GM23338 (cell line): Measurements from ENCODE around the gene SERPINB8. TPM values are rescaled to one million over a fixed set of nuclear protein-coding genes. Genes with fewer than 3 reads are reported as not detected.

Source experiments
- ATAC-seq: fragments of 200-7000 bp; cut with Tn5 transposase; 3 replicates; pipeline ENCODE4 v1.9.1; 2020
- DNase-seq: peaks from one replicate; pipeline ENCODE4 v3.0.0-alpha.2; 2015; ENCODE audit warnings: low spot score
- H2AFZ ChIP-seq: fragments of 200-600 bp; sonication (generic); 2 replicates; pipeline ENCODE4 v1.8.0; 2016; ENCODE audit warnings: antibody characterized with exemption, mild to moderate bottlenecking, moderate library complexity
- H3F3A ChIP-seq: fragments of 200-600 bp; sonication (generic); replicated peaks from 2 replicates; pipeline ENCODE4 v1.8.0; 2017; ENCODE audit warnings: antibody characterized with exemption, mixed run types, low read depth
- H3K27ac ChIP-seq: fragments of 200-600 bp; sonication (generic); 2 replicates; pipeline ENCODE4 v1.6.1; 2016; ENCODE audit warnings: low read depth
- H3K27me3 ChIP-seq: fragments of 200-600 bp; sonication (generic); 2 replicates; pipeline ENCODE4 v1.8.0; 2016; ENCODE audit warnings: mild to moderate bottlenecking, mixed run types, moderate library complexity; ENCODE audit not compliant: insufficient read depth
- H3K36me3 ChIP-seq: fragments of 200-600 bp; sonication (generic); 2 replicates; pipeline ENCODE4 v1.8.0; 2016; ENCODE audit warnings: mild to moderate bottlenecking; ENCODE audit not compliant: insufficient read depth
- H3K4me1 ChIP-seq: fragments of 200-600 bp; sonication (generic); 2 replicates; pipeline ENCODE4 v1.8.0; 2016; ENCODE audit warnings: mild to moderate bottlenecking, moderate library complexity; ENCODE audit not compliant: insufficient read depth
- H3K4me2 ChIP-seq: fragments of 200-600 bp; sonication (generic); 2 replicates; pipeline ENCODE4 v1.7.1; 2017; ENCODE audit warnings: mixed run types
- H3K4me3 ChIP-seq: fragments of 200-600 bp; sonication (generic); 2 replicates; pipeline ENCODE4 v1.6.1; 2016; ENCODE audit warnings: mixed run types
- H3K79me2 ChIP-seq: fragments of 200-600 bp; sonication (generic); replicated peaks from 2 replicates; pipeline ENCODE4 v1.8.0; 2017; ENCODE audit warnings: mild to moderate bottlenecking; ENCODE audit not compliant: insufficient read depth
- H3K9me2 ChIP-seq: fragments of 200-600 bp; sonication (generic); 2 replicates; pipeline ENCODE4 v1.8.0; 2017; ENCODE audit not compliant: insufficient read depth
- H4K20me1 ChIP-seq: fragments of 200-600 bp; sonication (generic); replicated peaks from 2 replicates; pipeline ENCODE4 v1.8.0; 2017; ENCODE audit warnings: mild to moderate bottlenecking; ENCODE audit not compliant: insufficient read depth
- H3K27ac Mint-ChIP-seq: 2 replicates; pipeline ENCODE4 v1.8.0; 2020; ENCODE audit warnings: inconsistent platforms, mild to moderate bottlenecking, moderate library complexity, mixed read lengths
- H3K27me3 Mint-ChIP-seq: 3 replicates; pipeline ENCODE4 v1.8.0; 2022; ENCODE audit warnings: low read depth, mild to moderate bottlenecking, moderate library complexity, mixed read lengths, inconsistent platforms; ENCODE audit not compliant: insufficient read depth, poor library complexity
- H3K36me3 Mint-ChIP-seq: 3 replicates; pipeline ENCODE4 v1.8.0; 2021; ENCODE audit warnings: low read depth, mild to moderate bottlenecking, inconsistent platforms, moderate library complexity, mixed read lengths
- H3K4me1 Mint-ChIP-seq: 3 replicates; pipeline ENCODE4 v1.8.0; 2020; ENCODE audit warnings: mild to moderate bottlenecking, inconsistent platforms, mixed read lengths
- H3K4me3 Mint-ChIP-seq: 3 replicates; pipeline ENCODE4 v1.8.0; 2021; ENCODE audit warnings: moderate library complexity, mild to moderate bottlenecking, inconsistent platforms, mixed read lengths
- H3K9me3 Mint-ChIP-seq: 3 replicates; pipeline ENCODE4 v1.8.0; 2020; ENCODE audit warnings: moderate library complexity, mild to moderate bottlenecking, inconsistent platforms, mixed read lengths
- EZH2 ChIP-seq: fragments of 200-600 bp; sonication (generic); IDR thresholded peaks from one replicate; pipeline ENCODE4 v1.8.0; 2017; ENCODE audit warnings: antibody characterized with exemption, mild to moderate bottlenecking, low read depth; ENCODE audit not compliant: unreplicated experiment
- EZH2phosphoT487 ChIP-seq: fragments of 200-600 bp; sonication (generic); IDR thresholded peaks from one replicate; pipeline ENCODE4 v1.8.1; 2018; ENCODE audit warnings: antibody characterized with exemption; ENCODE audit not compliant: unreplicated experiment
- JUNB ChIP-seq: IDR thresholded peaks from one replicate; pipeline ENCODE4 v1.6.1; 2016; ENCODE audit warnings: antibody characterized with exemption; ENCODE audit not compliant: unreplicated experiment
- POLR2AphosphoS5 ChIP-seq: IDR thresholded peaks from 2 replicates; pipeline ENCODE4 v1.6.1; 2016; ENCODE audit warnings: antibody characterized with exemption, low read depth
- ZNF114 ChIP-seq: fragments of 250-450 bp; sonication (Bioruptor Pico); IDR thresholded peaks from 2 replicates; pipeline ENCODE4 v1.5.0; 2020; ENCODE audit warnings: mild to moderate bottlenecking, moderate library complexity
- ZNF331 ChIP-seq: fragments of 250-450 bp; sonication (Bioruptor Pico); IDR thresholded peaks from 2 replicates; pipeline ENCODE4 v1.5.0; 2020; ENCODE audit warnings: low read depth, mild to moderate bottlenecking, moderate library complexity
- polyA plus RNA-seq: library from polyadenylated mRNA; unstranded; fragments of >200 nt; fragmentation: Nextera tagmentation; extraction: Ambion mirVana; gene quantifications from 2 replicates; pipeline ENCODE4 v1.2.1, GENCODE V29; 2016
- total RNA-seq: library from RNA; depleted of rRNA; stranded (reverse); fragments of >200 nt; shearing (Covaris generic); gene quantifications from 2 replicates; pipeline ENCODE4 v1.2.3, GENCODE V29; 2014
- TF ChIP-seq, protein P1 (sequence below): IDR thresholded peaks from one replicate; pipeline ENCODE4 v1.6.1; 2018; ENCODE audit warnings: antibody characterized with exemption; ENCODE audit not compliant: unreplicated experiment
- TF ChIP-seq, protein P2 (sequence below), 2 experiments: fragments of 200-600 bp in 1 of 2; sonication (generic) in 1 of 2; conservative IDR thresholded peaks; 2 replicates each; pipeline versions ENCODE4 v1.5.1 to v1.6.1; 2016 to 2017; ENCODE audit warnings: antibody characterized with exemption in 2 of 2, low read depth in 2 of 2, mild to moderate bottlenecking in 2 of 2, moderate library complexity in 1 of 2
- TF ChIP-seq, protein P3 (sequence below): fragments of 250-450 bp; sonication (Bioruptor Pico); IDR thresholded peaks from 2 replicates; pipeline ENCODE4 v1.5.0; 2020; ENCODE audit warnings: mild to moderate bottlenecking, moderate library complexity

The SERPINB8 gene
- total and polyA plus RNA-seq, 2 experiments from 2014 or later, result 0.50 to 2.1 TPM

DNA sequence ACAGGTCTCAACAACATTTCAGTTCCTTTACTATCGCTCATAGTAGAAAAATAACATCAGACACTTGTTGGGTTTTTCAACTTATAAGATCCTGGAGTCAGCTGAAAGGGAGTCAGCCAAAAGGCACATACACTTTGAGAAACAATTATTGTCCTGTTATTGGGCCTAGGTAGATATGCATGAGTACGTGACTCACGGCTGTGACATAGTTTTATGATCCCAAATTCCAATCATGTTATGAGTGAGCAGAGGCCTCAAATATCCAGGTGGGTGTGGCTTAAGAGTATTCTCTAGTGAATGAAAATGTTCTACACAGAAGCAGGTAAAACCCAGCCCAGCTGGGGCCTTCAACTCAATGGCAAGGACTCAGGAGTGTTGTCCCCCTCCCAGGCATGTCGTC, 27.2 kb downstream of the SERPINB8 start:
- no peaks in the 10 kb centered on the region for H4K20me1 ChIP-seq
- Mint-ChIP-seq H3K4me3 (no peak overlapping the region), H3K36me3 (peaks cover 11% of the 10 kb centered on the region; the same call in 2 of the 3 replicates), H3K9me3 (peaks cover 27% of the 10 kb centered on the region), H3K27me3 (peaks cover 6% of the 10 kb centered on the region), H3K4me1 (no peaks in the 10 kb centered on the region), H3K27ac (no peak overlapping the region)
- peaks cover 7% of the 10 kb centered on the region; the same call in 1 of the 2 replicates for H3K9me2 ChIP-seq
- H3K36me3 ChIP-seq, result no peaks in the 10 kb centered on the region
- no peak overlapping the region for H3K4me3 ChIP-seq
- no peak overlapping the region for H3K4me2 ChIP-seq
- ATAC-seq (no peak), DNase-seq (no peak)
- H3K79me2 ChIP-seq, result no peaks in the 10 kb centered on the region
- H3K27me3 ChIP-seq, result no peaks in the 10 kb centered on the region
- TF ChIP-seq, protein P1, sequence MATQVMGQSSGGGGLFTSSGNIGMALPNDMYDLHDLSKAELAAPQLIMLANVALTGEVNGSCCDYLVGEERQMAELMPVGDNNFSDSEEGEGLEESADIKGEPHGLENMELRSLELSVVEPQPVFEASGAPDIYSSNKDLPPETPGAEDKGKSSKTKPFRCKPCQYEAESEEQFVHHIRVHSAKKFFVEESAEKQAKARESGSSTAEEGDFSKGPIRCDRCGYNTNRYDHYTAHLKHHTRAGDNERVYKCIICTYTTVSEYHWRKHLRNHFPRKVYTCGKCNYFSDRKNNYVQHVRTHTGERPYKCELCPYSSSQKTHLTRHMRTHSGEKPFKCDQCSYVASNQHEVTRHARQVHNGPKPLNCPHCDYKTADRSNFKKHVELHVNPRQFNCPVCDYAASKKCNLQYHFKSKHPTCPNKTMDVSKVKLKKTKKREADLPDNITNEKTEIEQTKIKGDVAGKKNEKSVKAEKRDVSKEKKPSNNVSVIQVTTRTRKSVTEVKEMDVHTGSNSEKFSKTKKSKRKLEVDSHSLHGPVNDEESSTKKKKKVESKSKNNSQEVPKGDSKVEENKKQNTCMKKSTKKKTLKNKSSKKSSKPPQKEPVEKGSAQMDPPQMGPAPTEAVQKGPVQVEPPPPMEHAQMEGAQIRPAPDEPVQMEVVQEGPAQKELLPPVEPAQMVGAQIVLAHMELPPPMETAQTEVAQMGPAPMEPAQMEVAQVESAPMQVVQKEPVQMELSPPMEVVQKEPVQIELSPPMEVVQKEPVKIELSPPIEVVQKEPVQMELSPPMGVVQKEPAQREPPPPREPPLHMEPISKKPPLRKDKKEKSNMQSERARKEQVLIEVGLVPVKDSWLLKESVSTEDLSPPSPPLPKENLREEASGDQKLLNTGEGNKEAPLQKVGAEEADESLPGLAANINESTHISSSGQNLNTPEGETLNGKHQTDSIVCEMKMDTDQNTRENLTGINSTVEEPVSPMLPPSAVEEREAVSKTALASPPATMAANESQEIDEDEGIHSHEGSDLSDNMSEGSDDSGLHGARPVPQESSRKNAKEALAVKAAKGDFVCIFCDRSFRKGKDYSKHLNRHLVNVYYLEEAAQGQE, result no peak
- no peak for TF ChIP-seq POLR2AphosphoS5
- TF ChIP-seq EZH2phosphoT487, result no peak
- TF ChIP-seq JUNB, result no peak
- no peak for TF ChIP-seq EZH2
- TF ChIP-seq, protein P2, sequence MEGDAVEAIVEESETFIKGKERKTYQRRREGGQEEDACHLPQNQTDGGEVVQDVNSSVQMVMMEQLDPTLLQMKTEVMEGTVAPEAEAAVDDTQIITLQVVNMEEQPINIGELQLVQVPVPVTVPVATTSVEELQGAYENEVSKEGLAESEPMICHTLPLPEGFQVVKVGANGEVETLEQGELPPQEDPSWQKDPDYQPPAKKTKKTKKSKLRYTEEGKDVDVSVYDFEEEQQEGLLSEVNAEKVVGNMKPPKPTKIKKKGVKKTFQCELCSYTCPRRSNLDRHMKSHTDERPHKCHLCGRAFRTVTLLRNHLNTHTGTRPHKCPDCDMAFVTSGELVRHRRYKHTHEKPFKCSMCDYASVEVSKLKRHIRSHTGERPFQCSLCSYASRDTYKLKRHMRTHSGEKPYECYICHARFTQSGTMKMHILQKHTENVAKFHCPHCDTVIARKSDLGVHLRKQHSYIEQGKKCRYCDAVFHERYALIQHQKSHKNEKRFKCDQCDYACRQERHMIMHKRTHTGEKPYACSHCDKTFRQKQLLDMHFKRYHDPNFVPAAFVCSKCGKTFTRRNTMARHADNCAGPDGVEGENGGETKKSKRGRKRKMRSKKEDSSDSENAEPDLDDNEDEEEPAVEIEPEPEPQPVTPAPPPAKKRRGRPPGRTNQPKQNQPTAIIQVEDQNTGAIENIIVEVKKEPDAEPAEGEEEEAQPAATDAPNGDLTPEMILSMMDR (conservative IDR thresholded peaks at IDR 0.05; ENCODE audit: low read depth in 2 of 2), result no peak
- TF ChIP-seq ZNF114, result no peak
- no peak for TF ChIP-seq ZNF331 (CRISPR knock-in tag)
- TF ChIP-seq, protein P3, sequence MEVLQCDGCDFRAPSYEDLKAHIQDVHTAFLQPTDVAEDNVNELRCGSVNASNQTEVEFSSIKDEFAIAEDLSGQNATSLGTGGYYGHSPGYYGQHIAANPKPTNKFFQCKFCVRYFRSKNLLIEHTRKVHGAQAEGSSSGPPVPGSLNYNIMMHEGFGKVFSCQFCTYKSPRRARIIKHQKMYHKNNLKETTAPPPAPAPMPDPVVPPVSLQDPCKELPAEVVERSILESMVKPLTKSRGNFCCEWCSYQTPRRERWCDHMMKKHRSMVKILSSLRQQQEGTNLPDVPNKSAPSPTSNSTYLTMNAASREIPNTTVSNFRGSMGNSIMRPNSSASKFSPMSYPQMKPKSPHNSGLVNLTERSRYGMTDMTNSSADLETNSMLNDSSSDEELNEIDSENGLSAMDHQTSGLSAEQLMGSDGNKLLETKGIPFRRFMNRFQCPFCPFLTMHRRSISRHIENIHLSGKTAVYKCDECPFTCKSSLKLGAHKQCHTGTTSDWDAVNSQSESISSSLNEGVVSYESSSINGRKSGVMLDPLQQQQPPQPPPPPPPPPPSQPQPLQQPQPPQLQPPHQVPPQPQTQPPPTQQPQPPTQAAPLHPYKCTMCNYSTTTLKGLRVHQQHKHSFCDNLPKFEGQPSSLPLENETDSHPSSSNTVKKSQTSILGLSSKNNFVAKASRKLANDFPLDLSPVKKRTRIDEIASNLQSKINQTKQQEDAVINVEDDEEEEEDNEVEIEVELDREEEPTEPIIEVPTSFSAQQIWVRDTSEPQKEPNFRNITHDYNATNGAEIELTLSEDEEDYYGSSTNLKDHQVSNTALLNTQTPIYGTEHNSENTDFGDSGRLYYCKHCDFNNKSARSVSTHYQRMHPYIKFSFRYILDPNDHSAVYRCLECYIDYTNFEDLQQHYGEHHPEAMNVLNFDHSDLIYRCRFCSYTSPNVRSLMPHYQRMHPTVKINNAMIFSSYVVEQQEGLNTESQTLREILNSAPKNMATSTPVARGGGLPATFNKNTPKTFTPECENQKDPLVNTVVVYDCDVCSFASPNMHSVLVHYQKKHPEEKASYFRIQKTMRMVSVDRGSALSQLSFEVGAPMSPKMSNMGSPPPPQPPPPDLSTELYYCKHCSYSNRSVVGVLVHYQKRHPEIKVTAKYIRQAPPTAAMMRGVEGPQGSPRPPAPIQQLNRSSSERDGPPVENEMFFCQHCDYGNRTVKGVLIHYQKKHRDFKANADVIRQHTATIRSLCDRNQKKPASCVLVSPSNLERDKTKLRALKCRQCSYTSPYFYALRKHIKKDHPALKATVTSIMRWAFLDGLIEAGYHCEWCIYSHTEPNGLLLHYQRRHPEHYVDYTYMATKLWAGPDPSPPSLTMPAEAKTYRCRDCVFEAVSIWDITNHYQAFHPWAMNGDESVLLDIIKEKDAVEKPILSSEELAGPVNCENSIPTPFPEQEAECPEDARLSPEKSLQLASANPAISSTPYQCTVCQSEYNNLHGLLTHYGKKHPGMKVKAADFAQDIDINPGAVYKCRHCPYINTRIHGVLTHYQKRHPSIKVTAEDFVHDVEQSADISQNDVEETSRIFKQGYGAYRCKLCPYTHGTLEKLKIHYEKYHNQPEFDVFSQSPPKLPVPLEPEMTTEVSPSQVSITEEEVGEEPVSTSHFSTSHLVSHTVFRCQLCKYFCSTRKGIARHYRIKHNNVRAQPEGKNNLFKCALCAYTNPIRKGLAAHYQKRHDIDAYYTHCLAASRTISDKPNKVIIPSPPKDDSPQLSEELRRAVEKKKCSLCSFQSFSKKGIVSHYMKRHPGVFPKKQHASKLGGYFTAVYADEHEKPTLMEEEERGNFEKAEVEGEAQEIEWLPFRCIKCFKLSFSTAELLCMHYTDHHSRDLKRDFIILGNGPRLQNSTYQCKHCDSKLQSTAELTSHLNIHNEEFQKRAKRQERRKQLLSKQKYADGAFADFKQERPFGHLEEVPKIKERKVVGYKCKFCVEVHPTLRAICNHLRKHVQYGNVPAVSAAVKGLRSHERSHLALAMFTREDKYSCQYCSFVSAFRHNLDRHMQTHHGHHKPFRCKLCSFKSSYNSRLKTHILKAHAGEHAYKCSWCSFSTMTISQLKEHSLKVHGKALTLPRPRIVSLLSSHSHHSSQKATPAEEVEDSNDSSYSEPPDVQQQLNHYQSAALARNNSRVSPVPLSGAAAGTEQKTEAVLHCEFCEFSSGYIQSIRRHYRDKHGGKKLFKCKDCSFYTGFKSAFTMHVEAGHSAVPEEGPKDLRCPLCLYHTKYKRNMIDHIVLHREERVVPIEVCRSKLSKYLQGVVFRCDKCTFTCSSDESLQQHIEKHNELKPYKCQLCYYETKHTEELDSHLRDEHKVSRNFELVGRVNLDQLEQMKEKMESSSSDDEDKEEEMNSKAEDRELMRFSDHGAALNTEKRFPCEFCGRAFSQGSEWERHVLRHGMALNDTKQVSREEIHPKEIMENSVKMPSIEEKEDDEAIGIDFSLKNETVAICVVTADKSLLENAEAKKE (CRISPR knock-in tag), result no peak
- H3F3A ChIP-seq, result no peaks in the 10 kb centered on the region
- no peak overlapping the region for H2AFZ ChIP-seq
- H3K4me1 ChIP-seq, result no peaks in the 10 kb centered on the region
- H3K27ac ChIP-seq, result no peak overlapping the region
